HepG2 (cell line): ENCODE measurements around the gene PRSS22. TPM values are rescaled to one million over a fixed set of nuclear protein-coding genes. Genes with fewer than 3 reads are reported as not detected.

ENCODE experiments used
- ATAC-seq: fragments of 200-7000 bp; cut with Tn5 transposase; 3 replicates; pipeline ENCODE4 v1.9.1; 2020; ENCODE audit warnings: mild to moderate bottlenecking, moderate library complexity
- BruUV-seq: library from RNA; stranded (reverse); fragments of 400-500 nt; replicated peaks from 2 replicates; lab custom pipeline; 2021; lab: Mats Ljungman, UMichigan
- CTCF ChIA-PET: fragments of 300-600 bp; formaldehyde crosslinking; extraction: SDS; loops from one replicate; lab custom pipeline; 2021; ENCODE audit warnings: low total read pairs, inconsistent platforms, low intra/inter-chr PET ratio; lab: Yijun Ruan, JAX
- POLR2A ChIA-PET: fragments of 350-600 bp; sonication (Branson Sonifier 250); formaldehyde crosslinking; loops from one replicate; lab custom pipeline; 2020; ENCODE audit warnings: antibody characterized with exemption, inconsistent platforms; lab: Yijun Ruan, JAX
- DNase-seq: peaks from one replicate; pipeline ENCODE4 v3.0.0-alpha.2; 2015; ENCODE audit warnings: low spot score
- FAIRE-seq: peaks from 3 replicates; lab custom pipeline; 2011; peaks lifted over from hg19 to GRCh38; lab: Jason Lieb, UNC
- H2AFZ ChIP-seq: one replicate; pipeline ENCODE4 v1.6.1; 2011; ENCODE audit warnings: low read length, inconsistent platforms
- H3K27ac ChIP-seq: fragments of 300-600 bp; 3 replicates; pipeline ENCODE4 v1.8.0; 2011; ENCODE audit warnings: mixed run types, mild to moderate bottlenecking, mixed read lengths, low read length, inconsistent platforms; ENCODE audit not compliant: insufficient read depth; ENCODE audit errors: extremely low read length
- H3K27me3 ChIP-seq, 2 experiments: fragments of 200-600 bp in 1 of 2; 2 replicates in 1 of 2; 3 replicates in 1 of 2; pipeline versions ENCODE4 v1.6.0 to v1.8.0; 2011; ENCODE audit warnings: low read length in 2 of 2, mild to moderate bottlenecking in 2 of 2, moderate library complexity in 2 of 2, inconsistent platforms in 1 of 2; ENCODE audit not compliant: insufficient read depth in 2 of 2, control insufficient read depth in 1 of 2
- H3K36me3 ChIP-seq, 2 experiments: fragments of 200-600 bp in 1 of 2; replicated peaks in 1 of 2; 2 replicates in 1 of 2; 3 replicates in 1 of 2; pipeline versions ENCODE4 v1.5.1 to v1.8.0; 2011; ENCODE audit warnings: low read length in 2 of 2, inconsistent platforms in 1 of 2; ENCODE audit not compliant: insufficient read depth in 2 of 2, control insufficient read depth in 1 of 2
- H3K4me1 ChIP-seq: 2 replicates; pipeline ENCODE4 v1.5.1; 2012; ENCODE audit warnings: low read length, inconsistent platforms; ENCODE audit not compliant: insufficient read depth
- H3K4me2 ChIP-seq: 2 replicates; pipeline ENCODE4 v1.6.0; 2011; ENCODE audit warnings: low read depth, low read length, inconsistent platforms
- H3K4me3 ChIP-seq, 3 experiments: fragments of 200-600 bp in 1 of 3; sonication (generic), shearing (Covaris generic) in 1 of 3; replicated peaks in 1 of 3; 2 replicates each; pipeline ENCODE4 v1.5.1; 2011 to 2016; ENCODE audit warnings: low read length in 3 of 3, inconsistent platforms in 2 of 3, low read depth in 2 of 3, mild to moderate bottlenecking in 2 of 3, control low read depth in 1 of 3, mixed read lengths in 1 of 3; ENCODE audit not compliant: insufficient read depth in 1 of 3
- H3K79me2 ChIP-seq: one replicate; pipeline ENCODE4 v1.6.1; 2011; ENCODE audit warnings: low read length, inconsistent platforms; ENCODE audit not compliant: insufficient read depth
- H3K9ac ChIP-seq: 2 replicates; pipeline ENCODE4 v1.6.0; 2011; ENCODE audit warnings: mild to moderate bottlenecking, low read depth, low read length, inconsistent platforms; ENCODE audit not compliant: insufficient read depth
- H3K9me3 ChIP-seq: 2 replicates; pipeline ENCODE4 v1.5.1; 2012; ENCODE audit warnings: mild to moderate bottlenecking, low read length
- H4K20me1 ChIP-seq: 2 replicates; pipeline ENCODE4 v1.6.0; 2011; ENCODE audit warnings: inconsistent platforms, mild to moderate bottlenecking, low read length, moderate library complexity; ENCODE audit not compliant: insufficient read depth
- ASH2L ChIP-seq: fragments of 300-600, 200-600 bp; sonication (generic); IDR thresholded peaks from 2 replicates; pipeline ENCODE4 v1.7.0; 2017; ENCODE audit warnings: low read depth, mild to moderate bottlenecking, moderate library complexity, mixed read lengths, low read length; ENCODE audit not compliant: insufficient read length
- BRD4 ChIP-seq: sonication (generic); formaldehyde crosslinking; IDR thresholded peaks from 2 replicates; pipeline ENCODE4 v1.4.0; 2020; ENCODE audit warnings: missing genetic modification reagents
- CC2D1A ChIP-seq: sonication (generic); formaldehyde crosslinking; IDR thresholded peaks from 2 replicates; pipeline ENCODE4 v1.8.1; 2023; ENCODE audit warnings: mild to moderate bottlenecking, missing genetic modification reagents
- FOXM1 ChIP-seq: sonication (generic); formaldehyde crosslinking; IDR thresholded peaks from 2 replicates; pipeline ENCODE4 v1.5.0; 2020; ENCODE audit warnings: missing genetic modification reagents
- MBNL3 ChIP-seq: fragments of 250-450 bp; sonication (Bioruptor Pico); conservative IDR thresholded peaks from 2 replicates; pipeline ENCODE4 v1.8.0; 2022; ENCODE audit warnings: mild to moderate bottlenecking, inconsistent platforms
- MTF1 ChIP-seq: sonication (generic); formaldehyde crosslinking; IDR thresholded peaks from 2 replicates; pipeline ENCODE4 v1.5.0; 2020; ENCODE audit warnings: missing genetic modification reagents
- RFXANK ChIP-seq: IDR thresholded peaks from 2 replicates; pipeline ENCODE4 v1.6.1; 2016
- THYN1 ChIP-seq: sonication (generic); formaldehyde crosslinking; IDR thresholded peaks from 2 replicates; pipeline ENCODE4 v1.8.1; 2023; ENCODE audit warnings: low read depth, mild to moderate bottlenecking, moderate library complexity, missing genetic modification reagents, borderline replicate concordance
- ZNF607 ChIP-seq: sonication (generic); formaldehyde crosslinking; IDR thresholded peaks from 2 replicates; pipeline ENCODE4 v1.5.1; 2020; ENCODE audit warnings: missing genetic modification reagents, mild to moderate bottlenecking, borderline replicate concordance
- WGBS: methylation state at CpG from one replicate; pipeline ENCODE4 v1.1.6; 2017; ENCODE audit warnings: low lambda C conversion rate; 5-methylcytosine and 5-hydroxymethylcytosine counted together
- in situ Hi-C: cut with HindIII; loops from 2 replicates; pipeline ENCODE4 v1.10.0; 2017; ENCODE audit warnings: low pct_unique_long_range_greater_than_20kb; ENCODE audit not compliant: extremely low pct_ligation_motif_present
- intact Hi-C: fragments of 100-400 bp; cut with micrococcal nuclease; formaldehyde crosslinking; loops from one replicate; pipeline ENCODE4 v1.10.0; 2022; ENCODE audit not compliant: unreplicated experiment
- polyA plus RNA-seq, 8 experiments: library from polyadenylated mRNA; depleted of rRNA in 3 of 8; stranded (reverse) in 7 of 8; unstranded in 1 of 8; fragments of >200 nt; fragmentation: Illumina TruSeq in 4 of 8; extraction: Trizol in 4 of 8; gene quantifications; 2 replicates each; pipeline versions ENCODE4 v1.2.1 to v1.2.3, GENCODE V29; 2011 to 2016; ENCODE audit warnings: low read depth in 4 of 8, missing spikeins in 1 of 8, mixed read lengths in 1 of 8; ENCODE audit not compliant: insufficient read depth in 1 of 8
- total RNA-seq, 5 experiments: library from RNA; depleted of rRNA; stranded (reverse); fragments of >200 nt; fragmentation: Illumina TruSeq; extraction: Trizol; gene quantifications; 2 replicates each; pipeline ENCODE4 v1.2.3, GENCODE V29; 2016; ENCODE audit warnings: low read depth in 1 of 5
- TF ChIP-seq, protein P1 (sequence below): sonication (generic); formaldehyde crosslinking; conservative IDR thresholded peaks from 2 replicates; pipeline ENCODE4 v1.4.0; 2020; ENCODE audit warnings: mild to moderate bottlenecking, missing genetic modification reagents, moderate library complexity
- TF ChIP-seq, protein P2 (sequence below): sonication (generic); formaldehyde crosslinking; IDR thresholded peaks from 2 replicates; pipeline ENCODE4 v1.8.0; 2022; ENCODE audit warnings: missing genetic modification reagents, mild to moderate bottlenecking, moderate library complexity, borderline replicate concordance

PRSS22 gene
- total and polyA plus RNA-seq, 2 of the 13 experiments (the other 11 are each of a cell fraction or from before 2014, with no cell fraction given) = 0.24 to 0.32 TPM

DNA sequence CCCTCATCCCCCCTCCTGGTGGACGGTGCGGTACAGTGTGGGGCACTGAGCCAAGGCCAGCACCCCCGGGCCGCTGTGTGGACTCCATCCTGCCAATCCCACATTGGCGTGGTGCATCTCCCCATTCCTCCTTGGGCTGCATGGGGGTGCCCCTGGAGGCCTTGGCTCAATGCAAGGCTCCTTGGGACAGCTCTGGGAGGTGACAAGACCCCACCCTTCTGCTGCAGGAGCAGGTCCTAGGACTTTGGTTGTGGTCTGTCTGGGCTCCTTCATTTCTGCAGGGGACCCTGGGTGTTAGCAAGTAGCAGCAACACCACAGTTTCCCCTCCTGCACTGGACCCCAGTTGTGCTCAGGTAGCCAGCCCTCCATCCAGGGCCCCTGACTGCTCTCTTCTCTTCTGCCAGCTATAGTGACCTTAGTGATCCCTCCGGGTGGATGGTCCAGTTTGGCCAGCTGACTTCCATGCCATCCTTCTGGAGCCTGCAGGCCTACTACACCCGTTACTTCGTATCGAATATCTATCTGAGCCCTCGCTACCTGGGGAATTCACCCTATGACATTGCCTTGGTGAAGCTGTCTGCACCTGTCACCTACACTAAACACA is 39.6 kb downstream of the PRSS22 start:
- intact Hi-C loops (no loop called here), in situ Hi-C loops (no loop called here)
- no peaks in the 10 kb centered on the region for H3K36me3 ChIP-seq
- DNase-seq (no peak), ATAC-seq (no peak; the same call in 2 of the 3 replicates), FAIRE-seq (no peak)
- no peak overlapping the region for H3K4me3 ChIP-seq
- H3K27me3 ChIP-seq = peaks cover 6 to 60% of the 10 kb centered on the region in 2 experiments
- no TSS peak for BruUV-seq
- no peaks in the 10 kb centered on the region for H4K20me1 ChIP-seq
- no peak for TF ChIP-seq THYN1 (CRISPR knock-in tag)
- TF ChIP-seq ASH2L = no peak
- no peaks in the 10 kb centered on the region for H3K9me3 ChIP-seq
- H3K79me2 ChIP-seq = no peaks in the 10 kb centered on the region
- H3K27ac ChIP-seq = no peak overlapping the region
- H3K4me1 ChIP-seq = peaks cover 32% of the 10 kb centered on the region
- WGBS = 28% methylated on average over 9 of the region's 10 CpGs
- no peak overlapping the region for H2AFZ ChIP-seq
- ChIA-PET POLR2A (no interaction called here), CTCF (no interaction called here)
- no peak overlapping the region for H3K4me2 ChIP-seq
- no peak overlapping the region for H3K9ac ChIP-seq

DNA sequence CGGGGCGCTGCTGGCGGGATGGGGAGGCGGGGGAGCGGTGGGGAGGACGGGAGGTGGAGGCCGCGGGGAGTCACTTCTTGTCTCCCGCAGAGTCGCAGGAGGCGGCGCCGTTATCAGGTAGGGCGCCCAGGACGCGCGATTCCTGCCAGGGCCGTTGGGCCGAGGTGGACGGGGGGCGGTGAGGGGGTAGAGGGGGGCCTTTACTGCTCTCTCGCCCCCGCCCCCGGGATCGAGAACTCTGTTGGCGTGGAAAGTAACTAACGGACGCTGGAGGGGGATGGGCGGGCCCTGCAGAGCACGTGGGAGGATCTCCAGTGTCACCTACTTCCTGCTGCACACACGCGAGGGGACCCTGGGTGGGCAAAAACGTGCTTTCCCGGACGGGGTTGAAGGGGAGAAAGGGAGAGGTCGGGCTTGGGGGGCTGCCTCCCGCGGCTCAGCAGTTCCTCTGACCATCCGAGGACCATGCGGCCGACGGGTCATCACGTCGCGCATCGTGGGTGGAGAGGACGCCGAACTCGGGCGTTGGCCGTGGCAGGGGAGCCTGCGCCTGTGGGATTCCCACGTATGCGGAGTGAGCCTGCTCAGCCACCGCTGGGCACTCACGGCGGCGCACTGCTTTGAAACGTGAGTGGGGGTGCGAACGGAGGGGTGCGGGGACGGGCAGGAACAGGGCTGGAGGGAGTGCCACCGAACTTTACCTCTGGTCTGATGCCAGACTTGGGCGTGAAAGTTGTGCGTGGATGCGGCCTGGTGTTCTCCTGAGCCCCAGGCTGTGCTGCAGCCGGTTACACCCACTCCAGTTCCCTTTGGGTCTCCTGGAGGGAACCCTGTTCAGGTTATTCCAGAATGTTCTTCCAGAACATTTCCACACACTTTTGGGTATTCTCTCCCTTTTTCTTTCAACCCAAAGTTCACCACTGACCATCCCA is 40.4 kb downstream of the PRSS22 start:
- no peak for DNase-seq
- no peaks in the 10 kb centered on the region for H4K20me1 ChIP-seq
- H3K27ac ChIP-seq = no peak overlapping the region
- ChIA-PET POLR2A (no interaction called here), CTCF (interaction anchor here (0.6 kb wide), 1 partner anchor 9 kb away, joined by 3 read pairs; no protein-coding TSS in a partner anchor)
- H3K9me3 ChIP-seq = no peaks in the 10 kb centered on the region
- no peak overlapping the region for H3K4me3 ChIP-seq
- FAIRE-seq = no peak
- H3K4me1 ChIP-seq = peaks cover 26% of the 10 kb centered on the region
- WGBS = 76% methylated on average over 66 of the region's 68 CpGs
- H3K9ac ChIP-seq = no peak overlapping the region
- no peak overlapping the region for H3K4me2 ChIP-seq
- H3K36me3 ChIP-seq = no peaks in the 10 kb centered on the region
- H2AFZ ChIP-seq = no peak overlapping the region
- no peaks in the 10 kb centered on the region for H3K79me2 ChIP-seq
- in situ Hi-C loops (no loop called here), intact Hi-C loops (no loop called here)
- TF ChIP-seq, protein P1, sequence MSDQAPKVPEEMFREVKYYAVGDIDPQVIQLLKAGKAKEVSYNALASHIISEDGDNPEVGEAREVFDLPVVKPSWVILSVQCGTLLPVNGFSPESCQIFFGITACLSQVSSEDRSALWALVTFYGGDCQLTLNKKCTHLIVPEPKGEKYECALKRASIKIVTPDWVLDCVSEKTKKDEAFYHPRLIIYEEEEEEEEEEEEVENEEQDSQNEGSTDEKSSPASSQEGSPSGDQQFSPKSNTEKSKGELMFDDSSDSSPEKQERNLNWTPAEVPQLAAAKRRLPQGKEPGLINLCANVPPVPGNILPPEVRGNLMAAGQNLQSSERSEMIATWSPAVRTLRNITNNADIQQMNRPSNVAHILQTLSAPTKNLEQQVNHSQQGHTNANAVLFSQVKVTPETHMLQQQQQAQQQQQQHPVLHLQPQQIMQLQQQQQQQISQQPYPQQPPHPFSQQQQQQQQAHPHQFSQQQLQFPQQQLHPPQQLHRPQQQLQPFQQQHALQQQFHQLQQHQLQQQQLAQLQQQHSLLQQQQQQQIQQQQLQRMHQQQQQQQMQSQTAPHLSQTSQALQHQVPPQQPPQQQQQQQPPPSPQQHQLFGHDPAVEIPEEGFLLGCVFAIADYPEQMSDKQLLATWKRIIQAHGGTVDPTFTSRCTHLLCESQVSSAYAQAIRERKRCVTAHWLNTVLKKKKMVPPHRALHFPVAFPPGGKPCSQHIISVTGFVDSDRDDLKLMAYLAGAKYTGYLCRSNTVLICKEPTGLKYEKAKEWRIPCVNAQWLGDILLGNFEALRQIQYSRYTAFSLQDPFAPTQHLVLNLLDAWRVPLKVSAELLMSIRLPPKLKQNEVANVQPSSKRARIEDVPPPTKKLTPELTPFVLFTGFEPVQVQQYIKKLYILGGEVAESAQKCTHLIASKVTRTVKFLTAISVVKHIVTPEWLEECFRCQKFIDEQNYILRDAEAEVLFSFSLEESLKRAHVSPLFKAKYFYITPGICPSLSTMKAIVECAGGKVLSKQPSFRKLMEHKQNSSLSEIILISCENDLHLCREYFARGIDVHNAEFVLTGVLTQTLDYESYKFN (CRISPR knock-in tag) = no peak
- TF ChIP-seq MBNL3 (CRISPR knock-in tag) (no peak), CC2D1A (no peak), RFXANK (CRISPR knock-in tag) (no peak), ZNF607 (no peak), MTF1 (CRISPR knock-in tag) (no peak), FOXM1 (CRISPR knock-in tag) (no peak), BRD4 (CRISPR knock-in tag) (no peak)
- TF ChIP-seq, protein P2, sequence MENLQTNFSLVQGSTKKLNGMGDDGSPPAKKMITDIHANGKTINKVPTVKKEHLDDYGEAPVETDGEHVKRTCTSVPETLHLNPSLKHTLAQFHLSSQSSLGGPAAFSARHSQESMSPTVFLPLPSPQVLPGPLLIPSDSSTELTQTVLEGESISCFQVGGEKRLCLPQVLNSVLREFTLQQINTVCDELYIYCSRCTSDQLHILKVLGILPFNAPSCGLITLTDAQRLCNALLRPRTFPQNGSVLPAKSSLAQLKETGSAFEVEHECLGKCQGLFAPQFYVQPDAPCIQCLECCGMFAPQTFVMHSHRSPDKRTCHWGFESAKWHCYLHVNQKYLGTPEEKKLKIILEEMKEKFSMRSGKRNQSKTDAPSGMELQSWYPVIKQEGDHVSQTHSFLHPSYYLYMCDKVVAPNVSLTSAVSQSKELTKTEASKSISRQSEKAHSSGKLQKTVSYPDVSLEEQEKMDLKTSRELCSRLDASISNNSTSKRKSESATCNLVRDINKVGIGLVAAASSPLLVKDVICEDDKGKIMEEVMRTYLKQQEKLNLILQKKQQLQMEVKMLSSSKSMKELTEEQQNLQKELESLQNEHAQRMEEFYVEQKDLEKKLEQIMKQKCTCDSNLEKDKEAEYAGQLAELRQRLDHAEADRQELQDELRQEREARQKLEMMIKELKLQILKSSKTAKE (CRISPR knock-in tag) = no peak
- H3K27me3 ChIP-seq = peaks cover 6 to 53% of the 10 kb centered on the region in 2 experiments
- ATAC-seq = no peak
- BruUV-seq = no TSS peak
